OCI-LY1 (cell line): ENCODE data around the gene AGAP1.

Source experiments
- H2AFZ ChIP-seq: fragments of 200-600 bp; sonication (generic), shearing (Covaris generic); 2 replicates; pipeline ENCODE4 v1.6.0; 2014; ENCODE audit warnings: antibody characterized with exemption, mild to moderate bottlenecking, low read length
- H3F3A ChIP-seq: fragments of 200-600 bp; sonication (generic), shearing (Covaris generic); 2 replicates; pipeline ENCODE4 v1.6.0; 2014; ENCODE audit warnings: mild to moderate bottlenecking, antibody characterized with exemption, low read length, moderate library complexity; ENCODE audit not compliant: insufficient read depth
- H3K27ac ChIP-seq: fragments of 200-600 bp; sonication (generic); 2 replicates; pipeline ENCODE4 v1.5.1; 2014; ENCODE audit warnings: low read length, mixed run types, mild to moderate bottlenecking, low read depth; ENCODE audit not compliant: poor library complexity, severe bottlenecking
- H3K27me3 ChIP-seq: fragments of 200-600 bp; sonication (generic); 2 replicates; pipeline ENCODE4 v1.6.0; 2014; ENCODE audit warnings: antibody characterized with exemption, mild to moderate bottlenecking, low read length, moderate library complexity; ENCODE audit not compliant: insufficient read depth
- H3K36me3 ChIP-seq: fragments of 200-600 bp; sonication (generic); 2 replicates; pipeline ENCODE4 v1.6.1; 2014; ENCODE audit warnings: mild to moderate bottlenecking, antibody characterized with exemption, low read length, moderate library complexity, mixed read lengths; ENCODE audit not compliant: insufficient read depth
- H3K4me1 ChIP-seq: fragments of 200-600 bp; sonication (generic); 2 replicates; pipeline ENCODE4 v1.5.1; 2014; ENCODE audit warnings: mild to moderate bottlenecking, low read length, moderate library complexity; ENCODE audit not compliant: insufficient read depth, severe bottlenecking
- H3K4me2 ChIP-seq: fragments of 200-600 bp; sonication (generic), shearing (Covaris generic); 2 replicates; pipeline ENCODE4 v1.6.1; 2014; ENCODE audit warnings: low read length
- H3K4me3 ChIP-seq: fragments of 200-600 bp; sonication (generic); 2 replicates; pipeline ENCODE4 v1.5.1; 2014; ENCODE audit warnings: low read length, low read depth, mild to moderate bottlenecking, mixed read lengths; ENCODE audit not compliant: poor library complexity, severe bottlenecking
- H3K79me2 ChIP-seq: fragments of 200-600 bp; shearing (Covaris generic); 2 replicates; pipeline ENCODE4 v1.6.1; 2016; ENCODE audit warnings: mixed run types, low read length, mixed read lengths; ENCODE audit not compliant: insufficient read depth
- H3K9ac ChIP-seq: fragments of 200-600 bp; sonication (generic), shearing (Covaris generic); 2 replicates; pipeline ENCODE4 v1.6.1; 2014; ENCODE audit warnings: mild to moderate bottlenecking, low read length, mixed read lengths
- H3K9me2 ChIP-seq: fragments of 200-600 bp; sonication (generic), shearing (Covaris generic); 2 replicates; pipeline ENCODE4 v1.6.1; 2014; ENCODE audit warnings: low read depth, mild to moderate bottlenecking, low read length, mixed read lengths
- H3K9me3 ChIP-seq: fragments of 200-600 bp; shearing (Covaris generic); 2 replicates; pipeline ENCODE4 v1.6.1; 2014; ENCODE audit warnings: low read length, mixed read lengths
- H4K20me1 ChIP-seq: fragments of 200-600 bp; sonication (generic), shearing (Covaris generic); 2 replicates; pipeline ENCODE4 v1.6.0; 2016; ENCODE audit warnings: mild to moderate bottlenecking, low read length; ENCODE audit not compliant: insufficient read depth
- CTCF ChIP-seq: fragments of 200-600 bp; sonication (generic), shearing (Covaris generic); IDR thresholded peaks from 2 replicates; pipeline ENCODE4 v1.5.1; 2017; ENCODE audit warnings: mild to moderate bottlenecking, antibody characterized with exemption, low read length, moderate library complexity, mixed read lengths
- EZH2 ChIP-seq: fragments of 200-600 bp; sonication (generic), shearing (Covaris generic); IDR thresholded peaks from 2 replicates; pipeline ENCODE4 v1.8.0; 2017; ENCODE audit warnings: borderline replicate concordance, mixed run types, mild to moderate bottlenecking, antibody characterized with exemption, low read length, moderate library complexity, mixed read lengths

Gene AGAP1

GRCh38 chr2:236109061-236109460 lies 615.2 kb downstream of the AGAP1 start:
- no peaks in the 10 kb centered on the region for H3K9me3 ChIP-seq
- TF ChIP-seq CTCF (no peak), EZH2 (no peak)

GRCh38 chr2:236109473-236109872 lies 615.6 kb downstream of the AGAP1 start:
- H4K20me1 ChIP-seq: no peaks in the 10 kb centered on the region
- TF ChIP-seq EZH2: no peak
- no peak for TF ChIP-seq CTCF
- H3K36me3 ChIP-seq: no peaks in the 10 kb centered on the region
- no peak overlapping the region for H2AFZ ChIP-seq
- H3K9me3 ChIP-seq: no peaks in the 10 kb centered on the region
- H3K4me2 ChIP-seq: no peak overlapping the region
- H3F3A ChIP-seq: no peaks in the 10 kb centered on the region
- H3K9me2 ChIP-seq: no peaks in the 10 kb centered on the region
- no peak overlapping the region for H3K27ac ChIP-seq
- H3K79me2 ChIP-seq: no peaks in the 10 kb centered on the region
- no peak overlapping the region for H3K4me3 ChIP-seq
- H3K9ac ChIP-seq: no peak overlapping the region
- H3K4me1 ChIP-seq: no peaks in the 10 kb centered on the region
- H3K27me3 ChIP-seq: no peaks in the 10 kb centered on the region

More at GRCh38 chr2:236109061-236109460, 615.2 kb downstream of the AGAP1 start:
- Histone ChIP-seq H3K9me2 (no peaks in the 10 kb centered on the region), H3K4me3 (no peak overlapping the region), H4K20me1 (no peaks in the 10 kb centered on the region), H3K9ac (no peak overlapping the region), H3K4me2 (no peak overlapping the region), H3K79me2 (no peaks in the 10 kb centered on the region), H3K4me1 (no peaks in the 10 kb centered on the region), H2AFZ (no peak overlapping the region), H3K27me3 (no peaks in the 10 kb centered on the region), H3F3A (no peaks in the 10 kb centered on the region), H3K36me3 (no peaks in the 10 kb centered on the region), H3K27ac (no peak overlapping the region)

- Histone ChIP-seq H3K4me3 (no peak overlapping the region), H3K9me3 (no peaks in the 10 kb centered on the region), H3K9me2 (no peaks in the 10 kb centered on the region), H3K9ac (no peak overlapping the region), H3K4me1 (no peaks in the 10 kb centered on the region), H3K4me2 (no peak overlapping the region), H3K27me3 (no peaks in the 10 kb centered on the region), H3K27ac (no peak overlapping the region), H2AFZ (no peak overlapping the region), H4K20me1 (no peaks in the 10 kb centered on the region), H3K79me2 (no peaks in the 10 kb centered on the region), H3F3A (no peaks in the 10 kb centered on the region), H3K36me3 (no peaks in the 10 kb centered on the region)
- TF ChIP-seq CTCF (no peak), EZH2 (no peak)
Observed at GRCh38 chr2:236112466-236112865, 618.6 kb downstream of the AGAP1 start.
